DMS153 treated with DMSO at 0.1 percent for 48 hours (cell line): ENCODE data around the gene HPS3.
"Not testable (repeated sequence)": the region's sequence is repeated elsewhere in the genome, so short reads cannot be mapped to it uniquely, and the experiment has no call there.

Experiments used
- DNase-seq: peaks from one replicate; lab custom pipeline; 2025; ENCODE audit not compliant: unreplicated experiment; lab: John Stamatoyannopoulos, UW

HPS3 gene, protein sequence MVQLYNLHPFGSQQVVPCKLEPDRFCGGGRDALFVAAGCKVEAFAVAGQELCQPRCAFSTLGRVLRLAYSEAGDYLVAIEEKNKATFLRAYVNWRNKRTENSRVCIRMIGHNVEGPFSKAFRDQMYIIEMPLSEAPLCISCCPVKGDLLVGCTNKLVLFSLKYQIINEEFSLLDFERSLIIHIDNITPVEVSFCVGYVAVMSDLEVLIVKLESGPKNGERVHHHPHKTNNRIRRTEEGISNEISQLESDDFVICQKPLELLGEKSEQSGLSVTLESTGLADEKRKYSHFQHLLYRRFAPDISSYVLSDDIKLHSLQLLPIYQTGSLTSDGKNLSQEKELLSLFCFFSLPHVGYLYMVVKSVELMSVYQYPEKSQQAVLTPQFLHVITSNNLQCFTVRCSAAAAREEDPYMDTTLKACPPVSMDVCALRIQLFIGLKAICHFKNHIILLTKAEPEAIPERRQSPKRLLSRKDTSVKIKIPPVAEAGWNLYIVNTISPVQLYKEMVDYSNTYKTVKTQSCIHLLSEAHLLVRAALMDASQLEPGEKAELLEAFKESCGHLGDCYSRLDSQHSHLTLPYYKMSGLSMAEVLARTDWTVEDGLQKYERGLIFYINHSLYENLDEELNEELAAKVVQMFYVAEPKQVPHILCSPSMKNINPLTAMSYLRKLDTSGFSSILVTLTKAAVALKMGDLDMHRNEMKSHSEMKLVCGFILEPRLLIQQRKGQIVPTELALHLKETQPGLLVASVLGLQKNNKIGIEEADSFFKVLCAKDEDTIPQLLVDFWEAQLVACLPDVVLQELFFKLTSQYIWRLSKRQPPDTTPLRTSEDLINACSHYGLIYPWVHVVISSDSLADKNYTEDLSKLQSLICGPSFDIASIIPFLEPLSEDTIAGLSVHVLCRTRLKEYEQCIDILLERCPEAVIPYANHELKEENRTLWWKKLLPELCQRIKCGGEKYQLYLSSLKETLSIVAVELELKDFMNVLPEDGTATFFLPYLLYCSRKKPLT

DNA sequence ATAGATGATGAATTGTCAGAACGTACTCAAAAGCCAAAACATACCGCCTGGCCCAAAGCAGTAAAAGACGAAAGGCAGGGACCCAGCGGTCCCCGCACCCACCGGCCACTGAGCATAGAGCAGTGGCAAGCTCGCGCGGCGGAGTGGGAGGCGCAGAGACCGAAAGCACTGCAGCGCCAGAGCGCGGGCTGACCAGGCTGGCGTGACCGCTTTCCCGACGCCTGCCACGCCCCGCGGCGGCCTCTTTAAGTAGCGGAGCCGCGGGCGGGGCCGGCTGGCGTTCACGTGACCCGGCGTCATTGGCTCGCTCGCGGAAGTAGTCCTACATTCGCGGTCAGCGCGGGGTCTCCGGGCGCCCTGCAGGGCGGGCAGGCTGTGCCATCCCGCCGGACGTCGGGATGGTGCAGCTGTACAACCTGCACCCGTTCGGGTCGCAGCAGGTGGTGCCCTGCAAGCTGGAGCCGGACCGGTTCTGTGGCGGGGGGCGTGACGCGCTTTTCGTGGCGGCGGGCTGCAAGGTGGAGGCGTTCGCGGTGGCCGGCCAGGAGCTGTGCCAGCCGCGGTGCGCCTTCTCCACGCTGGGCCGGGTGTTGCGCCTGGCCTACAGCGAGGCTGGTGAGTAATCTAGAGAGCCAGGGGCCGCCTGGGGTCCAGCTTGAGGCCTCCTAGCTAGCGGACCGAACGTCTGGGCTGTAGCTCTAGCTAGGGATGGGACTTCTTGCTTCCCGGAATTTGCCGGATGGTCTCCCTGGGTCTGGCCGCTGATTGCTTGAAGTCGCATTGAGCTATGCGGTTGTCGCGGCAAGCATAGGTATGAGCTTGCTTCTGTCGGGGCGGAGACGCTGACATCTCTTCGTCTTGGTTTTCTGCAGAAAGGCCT is at the start of gene HPS3:
TSS of gene HPS3 (plus strand) at position 313 of the 880 bp plus-strand sequence. CDS start at position 399, 86 bp downstream.
- DNase-seq = peak; percentile 77

DNA sequence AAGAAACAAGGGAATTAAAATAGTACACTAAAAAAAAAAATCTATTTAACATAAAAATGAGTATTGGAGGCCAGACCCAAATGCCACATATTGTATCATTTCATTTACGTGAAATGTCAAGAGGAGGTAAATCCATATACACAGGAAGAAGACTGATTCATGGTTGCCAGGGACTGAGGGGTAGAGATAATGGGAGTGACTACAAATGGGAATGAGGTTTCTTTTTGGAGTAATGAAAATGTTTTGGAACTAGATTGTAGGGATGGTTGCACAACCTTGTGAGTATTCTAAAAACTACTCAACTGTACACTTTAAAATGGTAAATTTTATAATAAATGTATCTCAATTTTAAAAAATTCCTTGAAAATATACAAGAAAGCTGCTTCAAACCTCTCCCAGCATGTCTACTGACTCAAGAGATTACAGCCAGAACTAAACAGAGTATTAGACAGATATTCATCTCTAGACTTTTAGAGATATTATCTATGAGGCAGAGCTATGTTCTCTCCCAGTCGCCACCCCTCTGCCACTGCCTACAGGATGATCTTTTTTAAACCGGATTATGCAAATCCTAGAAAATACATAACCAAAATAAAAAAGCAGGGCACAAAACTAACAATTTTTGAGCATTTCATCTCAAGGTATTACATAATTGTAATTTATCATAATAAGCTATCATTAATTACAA is 49.3 kb upstream of the HPS3 start:
- no peak for DNase-seq

GRCh38 chr3:149080699-149081091 is 48.7 kb upstream of the HPS3 start:
- no peak for DNase-seq

DNA sequence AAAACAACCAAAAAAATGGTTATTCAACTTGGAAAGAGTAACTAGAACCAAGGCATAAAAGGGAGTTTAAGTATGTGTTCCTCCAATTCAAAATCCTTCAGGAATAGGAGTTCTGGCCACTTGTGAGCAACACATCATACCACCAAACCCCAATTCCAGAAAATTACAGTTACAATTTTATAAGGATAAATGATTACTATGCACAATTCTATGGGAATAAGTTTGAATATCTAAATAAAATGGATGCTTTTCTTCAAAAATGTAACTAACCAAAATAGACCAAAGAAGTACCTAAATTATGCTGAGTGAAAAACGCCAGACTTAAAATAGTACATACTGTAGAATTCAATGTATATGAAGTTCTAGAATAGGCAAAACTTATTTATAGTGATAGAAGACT is 47.7 kb upstream of the HPS3 start:
- no peak for DNase-seq

DNA sequence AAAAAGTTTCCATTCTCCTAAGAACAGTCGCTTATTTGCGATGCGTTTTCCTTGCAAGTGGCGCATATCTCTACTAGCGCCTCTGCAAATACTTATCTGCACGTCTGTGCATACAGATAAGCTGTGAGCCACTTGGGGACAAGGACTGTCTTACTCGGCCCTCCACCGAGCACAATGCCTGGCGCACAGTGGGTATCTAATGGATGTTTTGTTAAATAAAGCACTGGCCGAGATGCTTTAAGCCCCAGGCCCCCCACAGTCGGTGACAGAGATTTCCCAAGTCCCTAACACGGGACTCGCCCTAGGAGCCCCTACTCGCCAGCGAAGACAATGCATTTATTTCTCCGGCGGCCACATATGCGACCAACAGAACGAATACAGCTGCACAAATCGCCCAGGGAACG is 43.6 kb upstream of the HPS3 start:
- DNase-seq = no peak

DNA sequence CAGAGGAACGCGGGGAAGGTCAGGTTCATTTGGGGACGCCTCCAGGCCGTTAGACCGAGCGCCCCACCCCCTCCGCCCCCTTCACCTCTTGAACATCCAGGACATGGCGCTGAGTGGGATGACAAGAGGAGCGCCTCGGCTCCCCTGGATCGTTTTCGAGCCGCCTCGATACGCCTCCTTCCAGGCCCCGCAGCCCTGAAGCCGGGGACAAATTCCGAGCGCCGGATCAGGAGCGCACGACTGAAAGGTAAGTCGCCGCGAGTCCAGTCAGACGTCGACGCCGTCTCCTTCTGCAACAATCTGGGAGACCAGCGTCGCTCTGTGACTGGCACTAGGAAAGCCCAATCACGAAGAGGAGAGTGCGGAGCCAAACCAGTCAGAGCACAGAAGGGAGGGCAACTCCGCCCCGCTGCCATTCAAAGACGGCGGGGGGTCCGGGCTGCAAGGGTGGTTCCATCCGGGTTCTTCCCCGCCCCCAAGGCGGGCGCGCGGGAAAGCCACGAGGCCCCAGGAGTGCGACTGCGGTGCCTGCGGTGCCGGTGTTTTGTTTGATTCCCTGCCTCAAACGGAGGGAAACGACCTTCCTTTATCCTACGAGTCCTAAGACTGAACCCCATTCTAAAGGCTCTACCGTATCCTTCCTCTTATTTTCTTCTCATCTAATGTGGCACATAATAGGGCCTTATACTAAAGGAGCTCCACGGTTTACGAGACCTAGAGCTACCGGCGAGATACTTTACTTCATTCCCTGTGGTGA is 43.0 kb upstream of the HPS3 start, which contains the start of gene HLTF:
TSS of gene HLTF (minus strand) at position 302 of the 757 bp plus-strand sequence. CDS start at position 105, 197 bp downstream.
- DNase-seq = peak; percentile 96

- DNase-seq = no peak
Observed at GRCh38 chr3:149087208-149087607, 42.2 kb upstream of the HPS3 start.

DNA sequence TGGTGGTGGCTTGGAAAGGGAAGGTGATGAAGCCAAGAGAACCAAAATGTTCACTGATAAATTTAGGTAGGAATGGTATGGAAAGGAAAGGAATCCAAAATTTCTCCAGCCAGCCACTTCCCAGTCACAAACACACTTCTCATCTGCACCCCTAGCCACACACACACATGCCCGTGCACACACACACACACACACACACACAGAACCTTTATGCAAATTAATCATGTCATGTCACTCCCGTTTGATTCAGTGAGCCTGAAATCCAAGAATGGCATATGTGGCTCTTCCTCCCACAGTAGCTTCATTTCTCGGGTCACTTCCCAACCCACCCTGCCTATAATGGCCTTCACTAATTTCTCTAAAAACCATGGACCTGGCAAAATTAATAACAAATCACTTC is 40.0 kb upstream of the HPS3 start:
- DNase-seq = no peak

- no peak for DNase-seq
Observed at GRCh38 chr3:149090461-149090860, 39.0 kb upstream of the HPS3 start.

DNA sequence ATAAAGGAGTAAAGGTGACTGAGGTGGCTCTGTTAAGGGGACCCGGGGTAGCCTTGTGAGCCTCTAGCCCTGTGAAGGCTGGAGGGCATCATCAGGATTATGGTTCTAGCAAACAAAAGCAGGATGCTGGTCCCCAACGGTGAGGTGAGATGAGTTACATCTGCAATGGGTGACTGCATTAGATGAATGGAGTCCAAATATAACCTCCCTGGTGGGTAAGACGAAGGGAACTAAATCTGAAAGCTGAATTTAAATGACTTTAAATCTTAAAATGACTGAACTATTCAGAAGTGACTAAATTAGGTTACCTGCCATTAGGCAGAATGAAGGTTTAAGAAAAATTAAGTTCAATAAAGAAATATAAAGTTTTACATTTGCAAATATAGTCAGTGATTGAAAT is 38.5 kb upstream of the HPS3 start:
- DNase-seq = no peak

GRCh38 chr3:149091983-149092382 is 37.5 kb upstream of the HPS3 start:
- no peak for DNase-seq

GRCh38 chr3:149095487-149095886 is 34.0 kb upstream of the HPS3 start:
- no peak for DNase-seq

- DNase-seq = not testable (repeated sequence)
Observed at GRCh38 chr3:149097987-149098386, 31.5 kb upstream of the HPS3 start.

- no peak for DNase-seq
Observed at GRCh38 chr3:149101154-149101553, 28.3 kb upstream of the HPS3 start.

- DNase-seq = no peak
Observed at GRCh38 chr3:149101641-149102040, 27.8 kb upstream of the HPS3 start.

DNA sequence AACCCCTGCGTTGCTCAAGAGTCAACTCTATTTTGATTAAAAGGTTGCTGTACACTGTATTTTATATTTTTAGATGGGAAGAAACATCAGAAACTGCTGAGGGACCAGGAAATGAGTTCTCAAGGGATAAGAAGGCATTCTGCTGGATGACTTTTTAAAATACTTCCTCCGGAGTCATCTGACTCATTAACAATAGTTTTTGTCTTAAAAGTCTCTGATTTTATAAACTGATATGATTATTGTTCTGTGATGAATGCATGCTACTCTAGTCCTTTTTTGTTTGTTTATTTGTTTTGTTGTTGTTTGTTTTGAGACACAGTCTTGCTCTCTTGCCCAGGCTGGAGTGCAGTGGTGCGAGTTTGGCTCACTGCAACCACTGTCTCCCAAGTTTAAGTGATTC is 25.0 kb upstream of the HPS3 start:
- no peak for DNase-seq

DNA sequence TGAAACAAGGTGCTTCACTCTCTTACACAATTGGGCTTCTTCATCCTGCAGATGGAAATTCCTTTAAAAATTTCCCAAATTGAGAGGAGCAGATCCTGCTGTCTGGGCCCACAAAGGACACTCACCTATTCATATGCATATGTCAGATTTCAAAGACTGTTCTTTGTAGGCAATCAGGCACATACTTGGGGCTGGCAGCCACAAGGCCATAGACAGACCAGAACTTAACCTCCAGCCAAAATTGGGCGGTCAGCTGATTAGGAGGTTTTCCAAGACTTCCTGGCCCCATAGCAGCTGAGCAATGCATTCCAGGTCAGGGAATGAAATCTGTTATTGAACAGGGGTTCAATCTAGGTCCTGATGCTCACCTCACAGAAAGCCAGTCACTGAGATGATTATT is 15.0 kb upstream of the HPS3 start:
- no peak for DNase-seq

- DNase-seq = no peak
Observed at GRCh38 chr3:149115114-149115513, 14.3 kb upstream of the HPS3 start.

DNA sequence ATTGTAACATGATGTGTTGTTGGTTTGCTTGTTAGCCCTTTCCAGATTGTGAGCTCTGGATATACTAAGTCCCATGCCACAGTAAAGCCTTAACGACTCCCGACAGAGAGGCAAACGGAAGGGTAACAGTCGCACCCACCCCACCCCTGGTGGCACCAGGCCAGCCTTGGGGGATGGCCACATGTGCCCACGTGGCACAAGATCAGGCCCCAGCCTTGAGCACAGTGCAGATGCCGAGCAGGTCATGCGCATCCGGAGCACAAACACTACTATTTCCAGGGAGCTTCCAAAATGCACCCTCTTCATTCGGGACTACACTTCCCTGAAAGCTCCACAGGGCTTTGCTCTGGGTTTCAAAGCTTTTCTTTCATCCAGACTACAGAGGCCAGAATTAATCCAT is 10.7 kb upstream of the HPS3 start:
- no peak for DNase-seq
